HL-60 (cell line): ENCODE measurements around the gene TEAD2.

Experiments used
- GABPA ChIP-seq: IDR thresholded peaks from 2 replicates; pipeline ENCODE4 v1.6.1; 2012; ENCODE audit warnings: low read depth
- POLR2AphosphoS5 ChIP-seq: IDR thresholded peaks from 2 replicates; pipeline ENCODE4 v1.6.1; 2012; ENCODE audit warnings: low read depth
- TF ChIP-seq, protein P1 (sequence below): IDR thresholded peaks from one replicate; pipeline ENCODE4 v1.5.1; 2011; ENCODE audit warnings: low read length, control low read depth, inconsistent platforms; ENCODE audit not compliant: insufficient read depth
- TF ChIP-seq, protein P2 (sequence below): IDR thresholded peaks from 2 replicates; pipeline ENCODE4 v1.6.1; 2012; ENCODE audit warnings: low read depth; ENCODE audit not compliant: insufficient replicate concordance

DNA sequence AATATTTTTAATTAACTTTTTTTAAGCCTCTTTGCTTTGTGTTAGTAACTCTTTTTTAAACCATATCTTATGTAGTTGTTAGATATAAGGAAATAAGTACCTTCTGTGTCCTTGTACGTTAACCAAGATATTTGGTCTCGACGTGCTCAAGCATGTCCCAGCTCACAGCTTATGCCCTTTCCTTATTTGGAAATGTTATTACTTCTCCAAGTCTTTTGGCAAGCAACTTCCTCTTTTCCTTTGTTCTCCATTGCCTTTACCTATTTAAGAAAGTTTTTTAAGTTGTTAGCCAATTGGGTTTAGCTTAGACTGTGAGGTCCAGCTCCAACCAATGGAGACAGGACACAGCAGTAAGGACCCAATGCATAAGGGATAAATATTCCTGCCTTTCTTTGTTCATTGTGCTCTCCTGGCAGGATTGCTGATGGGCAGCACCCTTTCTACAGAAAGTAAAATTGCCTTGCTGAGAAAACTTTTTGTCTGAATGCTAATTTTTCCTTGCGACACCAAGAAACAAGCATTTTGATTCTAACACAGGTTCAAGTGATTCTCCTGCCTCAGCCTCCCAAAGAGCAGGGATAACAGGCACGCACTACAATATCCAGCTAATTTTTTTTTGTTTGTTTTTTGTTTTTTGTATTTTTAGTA lies 6.6 kb upstream of the TEAD2 start:
- TF ChIP-seq POLR2AphosphoS5 (no peak), GABPA (no peak)
- TF ChIP-seq, protein P1, sequence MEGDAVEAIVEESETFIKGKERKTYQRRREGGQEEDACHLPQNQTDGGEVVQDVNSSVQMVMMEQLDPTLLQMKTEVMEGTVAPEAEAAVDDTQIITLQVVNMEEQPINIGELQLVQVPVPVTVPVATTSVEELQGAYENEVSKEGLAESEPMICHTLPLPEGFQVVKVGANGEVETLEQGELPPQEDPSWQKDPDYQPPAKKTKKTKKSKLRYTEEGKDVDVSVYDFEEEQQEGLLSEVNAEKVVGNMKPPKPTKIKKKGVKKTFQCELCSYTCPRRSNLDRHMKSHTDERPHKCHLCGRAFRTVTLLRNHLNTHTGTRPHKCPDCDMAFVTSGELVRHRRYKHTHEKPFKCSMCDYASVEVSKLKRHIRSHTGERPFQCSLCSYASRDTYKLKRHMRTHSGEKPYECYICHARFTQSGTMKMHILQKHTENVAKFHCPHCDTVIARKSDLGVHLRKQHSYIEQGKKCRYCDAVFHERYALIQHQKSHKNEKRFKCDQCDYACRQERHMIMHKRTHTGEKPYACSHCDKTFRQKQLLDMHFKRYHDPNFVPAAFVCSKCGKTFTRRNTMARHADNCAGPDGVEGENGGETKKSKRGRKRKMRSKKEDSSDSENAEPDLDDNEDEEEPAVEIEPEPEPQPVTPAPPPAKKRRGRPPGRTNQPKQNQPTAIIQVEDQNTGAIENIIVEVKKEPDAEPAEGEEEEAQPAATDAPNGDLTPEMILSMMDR: no peak
- TF ChIP-seq, protein P2, sequence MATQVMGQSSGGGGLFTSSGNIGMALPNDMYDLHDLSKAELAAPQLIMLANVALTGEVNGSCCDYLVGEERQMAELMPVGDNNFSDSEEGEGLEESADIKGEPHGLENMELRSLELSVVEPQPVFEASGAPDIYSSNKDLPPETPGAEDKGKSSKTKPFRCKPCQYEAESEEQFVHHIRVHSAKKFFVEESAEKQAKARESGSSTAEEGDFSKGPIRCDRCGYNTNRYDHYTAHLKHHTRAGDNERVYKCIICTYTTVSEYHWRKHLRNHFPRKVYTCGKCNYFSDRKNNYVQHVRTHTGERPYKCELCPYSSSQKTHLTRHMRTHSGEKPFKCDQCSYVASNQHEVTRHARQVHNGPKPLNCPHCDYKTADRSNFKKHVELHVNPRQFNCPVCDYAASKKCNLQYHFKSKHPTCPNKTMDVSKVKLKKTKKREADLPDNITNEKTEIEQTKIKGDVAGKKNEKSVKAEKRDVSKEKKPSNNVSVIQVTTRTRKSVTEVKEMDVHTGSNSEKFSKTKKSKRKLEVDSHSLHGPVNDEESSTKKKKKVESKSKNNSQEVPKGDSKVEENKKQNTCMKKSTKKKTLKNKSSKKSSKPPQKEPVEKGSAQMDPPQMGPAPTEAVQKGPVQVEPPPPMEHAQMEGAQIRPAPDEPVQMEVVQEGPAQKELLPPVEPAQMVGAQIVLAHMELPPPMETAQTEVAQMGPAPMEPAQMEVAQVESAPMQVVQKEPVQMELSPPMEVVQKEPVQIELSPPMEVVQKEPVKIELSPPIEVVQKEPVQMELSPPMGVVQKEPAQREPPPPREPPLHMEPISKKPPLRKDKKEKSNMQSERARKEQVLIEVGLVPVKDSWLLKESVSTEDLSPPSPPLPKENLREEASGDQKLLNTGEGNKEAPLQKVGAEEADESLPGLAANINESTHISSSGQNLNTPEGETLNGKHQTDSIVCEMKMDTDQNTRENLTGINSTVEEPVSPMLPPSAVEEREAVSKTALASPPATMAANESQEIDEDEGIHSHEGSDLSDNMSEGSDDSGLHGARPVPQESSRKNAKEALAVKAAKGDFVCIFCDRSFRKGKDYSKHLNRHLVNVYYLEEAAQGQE: no peak
